Keratinocyte (primary cell): ENCODE results near the gene CEMIP2. TPM values are rescaled to one million over a fixed set of nuclear protein-coding genes. Genes with fewer than 3 reads are reported as not detected.

ENCODE experiments used
- DNase-seq: peaks from one replicate; pipeline ENCODE4 v3.0.0-alpha.2; 2011; ENCODE audit warnings: low read depth, missing footprints, low spot score
- FAIRE-seq: peaks from 2 replicates; lab custom pipeline; 2011; peaks lifted over from hg19 to GRCh38; lab: Jason Lieb, UNC
- H2AFZ ChIP-seq: 2 replicates; pipeline ENCODE4 v1.6.0; 2012; ENCODE audit warnings: low read length, control low read depth, inconsistent platforms; ENCODE audit not compliant: control insufficient read depth
- H3K27ac ChIP-seq: 2 replicates; pipeline ENCODE4 v1.5.1; 2011; ENCODE audit warnings: low read length; ENCODE audit not compliant: control insufficient read depth, insufficient read depth
- H3K27me3 ChIP-seq: 3 replicates; pipeline ENCODE4 v1.6.0; 2011; ENCODE audit warnings: low read length; ENCODE audit not compliant: control insufficient read depth, insufficient read depth; ENCODE audit errors: extremely low read depth
- H3K36me3 ChIP-seq, 2 experiments: 2 replicates in 1 of 2; 3 replicates in 1 of 2; pipeline ENCODE4 v1.5.1; 2011; ENCODE audit warnings: low read length in 2 of 2, mild to moderate bottlenecking in 1 of 2; ENCODE audit not compliant: control insufficient read depth in 2 of 2, insufficient read depth in 2 of 2; ENCODE audit errors: extremely low read depth in 1 of 2
- H3K4me1 ChIP-seq: 3 replicates; pipeline ENCODE4 v1.5.1; 2011; ENCODE audit warnings: low read length; ENCODE audit not compliant: control insufficient read depth, insufficient read depth; ENCODE audit errors: extremely low read depth
- H3K4me2 ChIP-seq: 3 replicates; pipeline ENCODE4 v1.6.0; 2011; ENCODE audit warnings: low read depth, low read length; ENCODE audit not compliant: control insufficient read depth, insufficient read depth; ENCODE audit errors: extremely low read depth
- H3K4me3 ChIP-seq, 3 experiments: fragments of 200-600 bp in 1 of 3; sonication (generic) in 1 of 3; 2 replicates in 2 of 3; 3 replicates in 1 of 3; pipeline ENCODE4 v1.5.1; 2011 to 2016; ENCODE audit warnings: low read length in 3 of 3, mild to moderate bottlenecking in 3 of 3, control low read depth in 2 of 3, inconsistent platforms in 1 of 3, low read depth in 1 of 3, mixed read lengths in 1 of 3, mixed run types in 1 of 3, moderate library complexity in 1 of 3; ENCODE audit not compliant: control insufficient read depth in 2 of 3, insufficient read depth in 2 of 3; ENCODE audit errors: extremely low read depth in 1 of 3
- H3K79me2 ChIP-seq: 2 replicates; pipeline ENCODE4 v1.6.0; 2012; ENCODE audit warnings: low read length; ENCODE audit not compliant: control insufficient read depth, insufficient read depth
- H3K9ac ChIP-seq: 3 replicates; pipeline ENCODE4 v1.6.0; 2011; ENCODE audit warnings: low read length; ENCODE audit not compliant: control insufficient read depth, insufficient read depth; ENCODE audit errors: extremely low read depth
- H3K9me1 ChIP-seq: 3 replicates; pipeline ENCODE4 v1.6.0; 2011; ENCODE audit warnings: low read length; ENCODE audit not compliant: control insufficient read depth, insufficient read depth; ENCODE audit errors: extremely low read depth
- H3K9me3 ChIP-seq: 2 replicates; pipeline ENCODE4 v1.5.1; 2012; ENCODE audit warnings: low read depth, low read length; ENCODE audit not compliant: control insufficient read depth
- H4K20me1 ChIP-seq: 3 replicates; pipeline ENCODE4 v1.6.0; 2011; ENCODE audit warnings: low read length; ENCODE audit not compliant: control insufficient read depth, insufficient read depth; ENCODE audit errors: extremely low read depth
- CTCF ChIP-seq, 3 experiments: IDR thresholded peaks in 1 of 3; conservative IDR thresholded peaks in 1 of 3; optimal IDR thresholded peaks in 1 of 3; 2 replicates in 2 of 3; 3 replicates in 1 of 3; pipeline versions ENCODE3 to v1.5.1; 2011; ENCODE audit warnings: low read length in 3 of 3, mild to moderate bottlenecking in 3 of 3, moderate library complexity in 2 of 3, control low read depth in 1 of 3, inconsistent platforms in 1 of 3; ENCODE audit not compliant: insufficient read depth in 2 of 3; ENCODE audit errors: extremely low read depth in 1 of 3
- EZH2 ChIP-seq: IDR thresholded peaks from one replicate; pipeline ENCODE4 v1.6.1; 2012; ENCODE audit warnings: inconsistent platforms, mild to moderate bottlenecking, low read length, moderate library complexity
- dilution Hi-C: fragments of 300-500 bp; cut with MboI; formaldehyde crosslinking; loops from one replicate; pipeline ENCODE4 v1.7.0; 2020; ENCODE audit warnings: low sequenced_read_pairs; ENCODE audit not compliant: extremely low pct_ligation_motif_present
- polyA plus RNA-seq, 5 experiments: library from polyadenylated mRNA; depleted of rRNA in 3 of 5; stranded (reverse) in 3 of 5; stranded (forward) in 1 of 5; unstranded in 1 of 5; fragments of >200 nt; gene quantifications; 1 replicate in 1 of 5; 2 replicates in 3 of 5; 3 replicates in 1 of 5; pipeline versions ENCODE4 v1.2.1 to v1.2.3, GENCODE V29; 2011 to 2012; ENCODE audit warnings: missing spikeins in 2 of 5, low read depth in 1 of 5, low replicate concordance in 1 of 5

The CEMIP2 gene
- polyA plus RNA-seq, 1 donor (not counting 4 experiments of a cell fraction or from before 2014, with no cell fraction given) = 47.7 TPM

DNA sequence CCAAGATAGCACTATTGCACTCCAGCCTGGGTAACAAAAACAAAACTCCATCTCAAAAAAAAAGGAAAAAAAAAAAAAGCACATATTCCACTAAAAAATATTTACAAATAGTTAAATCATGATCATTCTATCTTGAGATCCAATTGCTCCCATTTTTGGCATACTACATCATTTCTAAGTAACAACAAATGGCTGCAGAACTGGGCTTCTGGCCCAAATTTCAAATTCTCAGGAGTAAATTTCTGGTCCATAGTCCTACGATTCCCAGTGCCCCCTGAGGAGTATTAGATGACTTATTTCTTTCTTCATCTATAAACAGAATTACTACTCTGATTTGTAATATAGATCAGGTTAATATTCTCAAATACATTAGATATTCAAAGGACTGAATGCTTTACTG is 62.1 kb downstream of the CEMIP2 start:
- Histone ChIP-seq H3K27me3 (no peaks in the 10 kb centered on the region), H4K20me1 (no peaks in the 10 kb centered on the region), H3K4me2 (no peak overlapping the region), H3K36me3 (peaks cover 10 to 31% of the 10 kb centered on the region in 2 experiments), H2AFZ (no peak overlapping the region), H3K79me2 (peaks cover 2% of the 10 kb centered on the region), H3K9me1 (peaks cover 2% of the 10 kb centered on the region), H3K9me3 (no peaks in the 10 kb centered on the region), H3K9ac (no peak overlapping the region), H3K27ac (no peak overlapping the region), H3K4me1 (peaks cover 35% of the 10 kb centered on the region), H3K4me3 (no peak overlapping the region)
- FAIRE-seq = no peak
- dilution Hi-C loops = no loop called here
- no peak for DNase-seq
- TF ChIP-seq EZH2 (no peak), CTCF (optimal IDR thresholded peaks at IDR 0.05 in 1 of 3, IDR thresholded peaks at IDR 0.05 in 1 of 3, conservative IDR thresholded peaks at IDR 0.05 in 1 of 3; ENCODE audit: extremely low read depth in 1 of 3, insufficient read depth in 2 of 3, low read length in 3 of 3) (no peak)

- peaks cover 14 to 27% of the 10 kb centered on the region in 2 experiments for H3K36me3 ChIP-seq
Observed at GRCh38 chr9:71704796-71705195, 63.5 kb downstream of the CEMIP2 start.

More at GRCh38 chr9:71704796-71705195, 63.5 kb downstream of the CEMIP2 start:
- DNase-seq (no peak), FAIRE-seq (no peak)
- dilution Hi-C loops = no loop called here
- H3K79me2 ChIP-seq = peaks cover 2% of the 10 kb centered on the region
- H4K20me1 ChIP-seq = no peaks in the 10 kb centered on the region
- no peak overlapping the region for H3K27ac ChIP-seq
- H3K4me3 ChIP-seq = no peak overlapping the region
- H3K4me1 ChIP-seq = peaks cover 22% of the 10 kb centered on the region
- peaks cover 2% of the 10 kb centered on the region for H3K9me1 ChIP-seq
- H3K27me3 ChIP-seq = no peaks in the 10 kb centered on the region
- no peak overlapping the region for H2AFZ ChIP-seq
- H3K9ac ChIP-seq = no peak overlapping the region
- no peak overlapping the region for H3K4me2 ChIP-seq
- no peaks in the 10 kb centered on the region for H3K9me3 ChIP-seq
- no peak for TF ChIP-seq EZH2
- no peak for TF ChIP-seq CTCF (optimal IDR thresholded peaks at IDR 0.05 in 1 of 3, IDR thresholded peaks at IDR 0.05 in 1 of 3, conservative IDR thresholded peaks at IDR 0.05 in 1 of 3; ENCODE audit: extremely low read depth in 1 of 3, insufficient read depth in 2 of 3, low read length in 3 of 3)
